Fibroblast of skin of left biceps (primary cell): ENCODE measurements around the gene LYST.
"Not testable (repeated sequence)": the region's sequence is repeated elsewhere in the genome, so short reads cannot be mapped to it uniquely, and the experiment has no call there.

Experiments used
- DNase-seq, 2 experiments: peaks; one replicate each; pipeline ENCODE4 v3.0.0-alpha.2; 2013; ENCODE audit warnings: low read depth in 2 of 2

The LYST gene

DNA sequence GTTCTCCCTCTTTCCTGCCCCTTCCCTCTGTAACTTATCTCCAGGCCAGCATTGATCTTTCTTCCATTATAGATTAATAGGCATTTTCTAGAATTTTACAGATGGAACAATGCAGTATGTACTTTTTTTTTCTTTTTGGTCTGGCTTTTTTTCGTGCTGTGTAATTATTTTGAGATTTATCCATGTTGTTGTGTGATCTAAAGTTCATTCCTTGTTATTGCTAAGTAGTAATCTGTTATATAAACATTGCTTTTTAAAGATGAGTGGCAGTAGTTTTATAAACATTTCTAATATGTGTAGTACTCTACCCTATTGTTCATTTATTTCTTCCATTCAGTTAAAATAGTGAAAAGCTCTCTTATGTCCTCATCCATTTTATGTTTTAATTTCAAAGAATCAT lies 5.9 kb downstream of the LYST start:
- no peak for DNase-seq

GRCh38 chr1:235859789-235860188 lies 6.9 kb downstream of the LYST start:
- DNase-seq = no peak

DNA sequence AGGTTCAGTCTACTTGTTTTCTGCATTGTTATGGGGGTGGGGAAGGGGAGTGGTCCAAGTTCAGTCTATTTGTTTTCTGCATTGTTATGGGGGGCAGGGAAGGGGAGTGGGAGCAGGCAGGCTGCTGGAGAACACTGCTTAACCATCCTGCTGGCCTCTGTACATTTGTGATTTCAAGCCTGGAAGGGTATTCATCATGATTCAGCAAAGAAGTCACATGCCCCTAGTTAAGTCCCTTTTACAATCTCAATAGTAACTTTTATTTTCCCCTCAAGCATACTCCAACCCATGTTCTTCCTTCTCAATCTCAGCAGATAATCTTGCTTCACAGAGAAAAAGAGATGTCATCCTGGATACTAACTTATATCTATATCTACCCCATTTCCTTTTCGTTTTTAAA lies 7.9 kb downstream of the LYST start:
- DNase-seq = no peak

GRCh38 chr1:235857756-235858155 lies 8.9 kb downstream of the LYST start:
- no peak for DNase-seq

DNA sequence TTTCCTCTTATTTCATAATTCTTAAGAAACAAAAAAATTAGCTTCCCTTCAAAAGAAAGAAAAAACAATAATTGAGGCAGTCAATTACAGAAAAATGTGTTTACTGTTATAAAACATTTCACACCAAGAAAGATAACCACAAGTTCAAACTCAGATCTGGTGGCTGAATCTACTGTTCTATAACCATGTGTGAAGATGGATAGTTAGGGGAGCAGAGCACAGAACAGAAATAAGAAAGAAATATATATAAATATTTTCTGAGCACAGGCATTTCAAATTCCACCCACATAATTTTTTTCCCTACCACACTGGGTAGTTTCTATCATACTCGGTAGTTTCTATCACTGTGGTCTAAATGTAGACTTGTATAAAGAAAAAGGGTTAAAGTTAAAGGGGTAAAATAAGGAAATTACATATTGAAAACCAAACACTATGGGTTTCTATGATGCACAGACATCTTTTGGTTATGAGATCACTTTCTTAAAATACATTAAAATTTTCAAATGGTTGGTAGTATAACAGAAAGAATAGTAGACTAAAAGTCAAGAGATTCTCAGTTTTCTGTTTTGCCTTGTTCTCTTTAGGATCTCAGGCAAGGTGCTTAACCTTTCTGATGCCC lies 10.8 kb downstream of the LYST start:
- no peak for DNase-seq

DNA sequence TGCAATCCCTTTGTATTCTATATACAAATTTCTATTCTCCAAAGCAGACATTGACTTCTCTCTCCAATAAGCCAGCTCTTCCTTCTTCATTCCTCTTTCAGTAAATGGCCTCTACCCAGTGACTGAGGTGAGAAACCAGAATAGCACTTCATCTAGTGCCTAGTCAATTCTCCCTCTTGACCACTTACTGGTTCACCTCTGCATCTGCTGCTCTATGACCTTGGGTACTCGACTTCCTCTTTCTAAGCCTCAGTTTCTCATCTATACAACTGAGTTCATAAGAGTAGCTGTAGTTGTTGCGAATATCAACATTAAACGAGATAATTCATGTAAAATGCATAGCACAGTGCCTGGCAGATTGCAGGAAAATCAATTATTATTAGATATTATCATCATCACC lies 12.4 kb downstream of the LYST start:
- DNase-seq = no peak

GRCh38 chr1:235853653-235854052 lies 13.1 kb downstream of the LYST start:
- no peak for DNase-seq

DNA sequence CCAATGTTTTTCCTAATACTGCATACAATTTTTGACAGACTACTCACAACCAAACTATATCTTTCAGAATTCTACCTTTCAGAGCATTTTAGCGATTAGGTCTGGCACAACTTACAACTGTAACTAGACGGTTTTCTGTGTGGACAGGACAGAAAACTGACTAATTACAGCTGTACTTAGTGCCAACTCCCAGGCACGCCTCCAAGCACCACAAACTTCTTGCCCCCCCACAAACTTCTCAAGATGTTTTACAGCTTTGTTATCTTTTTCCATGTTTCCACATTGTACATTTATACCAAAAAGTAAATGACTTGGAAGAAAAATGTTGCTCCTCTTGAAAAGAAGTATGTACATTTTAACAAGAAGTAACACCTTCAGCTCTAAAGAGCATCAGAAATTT lies 13.8 kb downstream of the LYST start:
- no peak for DNase-seq

DNA sequence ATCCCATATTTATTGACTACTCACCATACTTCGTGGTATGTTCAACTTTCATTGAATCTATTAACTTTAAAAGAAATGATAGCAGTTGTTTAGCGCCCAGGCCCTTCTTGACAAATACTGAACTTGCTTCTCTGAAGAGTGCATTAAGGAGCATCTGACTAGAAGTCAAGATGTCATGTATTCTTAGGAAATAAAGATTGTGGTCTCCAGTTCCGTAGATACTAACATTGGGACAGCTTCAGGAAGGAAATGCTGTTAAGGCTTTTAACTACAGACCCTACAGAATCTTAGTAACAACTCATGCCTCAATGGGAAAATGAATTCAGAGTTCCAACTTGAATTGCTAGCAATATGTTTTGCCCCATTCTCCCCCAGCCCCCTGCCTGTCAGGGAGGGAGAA lies 14.8 kb downstream of the LYST start:
- no peak for DNase-seq

GRCh38 chr1:235848251-235848650 lies 18.5 kb downstream of the LYST start:
- not testable (repeated sequence) for DNase-seq

GRCh38 chr1:235845656-235846107 lies 21.0 kb downstream of the LYST start:
- DNase-seq = not testable (repeated sequence)

- DNase-seq = no peak
Observed at GRCh38 chr1:235844776-235845175, 21.9 kb downstream of the LYST start.

DNA sequence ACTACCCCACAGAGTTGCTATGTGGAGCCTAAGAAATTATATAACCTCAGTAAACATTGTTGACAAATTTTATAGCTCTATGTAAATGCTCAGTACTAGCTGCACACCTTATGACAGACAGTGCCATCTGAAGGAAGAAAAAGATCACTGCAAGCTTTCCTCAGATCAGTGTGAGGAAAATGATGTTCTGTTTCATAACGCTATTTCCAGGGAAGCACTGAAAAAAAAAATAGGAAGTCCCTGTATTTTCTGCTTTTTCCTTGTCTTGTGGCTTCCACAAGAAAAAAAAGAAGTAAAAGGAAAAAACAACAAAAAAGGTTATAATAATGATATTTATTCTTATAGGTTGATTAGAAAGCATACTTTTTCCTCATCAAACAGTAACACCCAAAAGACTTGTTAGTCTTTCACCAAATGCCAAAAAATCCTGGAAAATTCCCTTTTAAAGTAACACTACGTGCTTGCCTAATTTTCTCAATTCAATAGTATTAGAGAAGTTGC lies 23.2 kb downstream of the LYST start:
- peak in 1 of 2 experiments; percentile 6 for DNase-seq

DNA sequence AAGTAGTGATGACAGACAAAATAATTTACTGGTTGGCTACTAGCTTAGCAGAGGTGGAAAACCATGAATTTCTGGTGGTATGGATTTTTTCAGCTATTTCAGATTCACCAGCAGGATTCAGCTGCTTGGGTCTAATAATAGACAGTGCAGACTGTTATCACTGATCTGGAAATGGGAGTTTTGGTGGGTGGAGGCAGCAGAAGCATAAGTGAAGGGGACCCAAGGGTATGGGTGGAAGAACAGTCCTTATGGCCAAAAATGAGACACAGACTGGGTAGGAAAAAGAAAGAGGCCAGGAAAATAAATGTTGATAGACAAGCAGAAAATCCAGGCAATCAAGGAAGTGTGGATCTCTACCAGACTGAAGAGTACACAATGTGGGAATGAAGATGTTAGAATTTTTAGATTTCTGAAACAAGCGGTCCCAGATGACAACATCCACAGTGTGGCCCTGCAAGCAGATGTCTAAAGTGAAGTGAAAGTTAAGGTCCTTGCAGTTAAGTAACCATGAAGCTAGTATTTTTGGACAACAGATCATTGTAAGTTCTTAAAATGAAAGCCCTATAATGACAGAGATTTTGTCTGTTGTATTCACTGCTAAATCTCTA lies 24.7 kb downstream of the LYST start:
- DNase-seq = no peak

DNA sequence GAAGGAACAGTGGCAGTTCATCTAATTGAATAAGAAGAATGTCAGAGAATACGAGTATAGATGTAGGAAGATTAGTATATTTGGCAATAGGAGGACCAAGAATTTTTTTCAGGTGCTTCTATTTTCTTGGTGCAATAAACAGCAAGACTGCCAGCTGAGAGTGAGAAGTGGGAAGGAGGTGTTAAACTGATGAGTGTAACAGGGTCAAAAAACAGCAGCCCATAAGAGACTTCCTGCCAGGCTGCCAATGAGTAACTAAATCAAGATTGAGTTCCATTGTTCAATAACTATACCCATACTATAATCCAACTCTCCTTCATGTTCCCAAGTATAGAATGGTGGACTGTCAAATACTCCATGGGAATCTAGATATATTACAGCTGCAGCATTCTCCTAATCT lies 28.7 kb downstream of the LYST start:
- DNase-seq = no peak

DNA sequence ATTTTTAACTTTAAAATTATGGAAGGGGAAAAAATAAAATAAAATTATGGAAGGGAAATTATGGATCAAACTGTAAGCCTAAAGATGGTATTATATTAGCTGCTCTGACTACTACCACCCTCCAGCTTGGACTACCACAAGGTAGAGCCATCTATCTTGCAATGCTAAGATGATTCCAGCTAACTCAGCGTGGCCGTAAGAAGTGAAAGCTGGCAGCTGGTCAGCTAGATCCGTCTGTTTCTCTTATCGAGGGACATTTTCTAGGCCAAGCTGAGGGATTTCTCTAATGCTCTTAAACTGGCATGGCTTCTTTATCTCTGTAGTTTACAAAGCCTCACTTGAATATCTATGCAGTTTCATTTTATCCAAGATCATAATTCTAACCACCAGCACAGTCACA lies 31.5 kb downstream of the LYST start:
- no peak for DNase-seq

GRCh38 chr1:235834620-235835019 lies 32.1 kb downstream of the LYST start:
- no peak for DNase-seq

GRCh38 chr1:235832011-235832410 lies 34.7 kb downstream of the LYST start:
- DNase-seq = no peak

DNA sequence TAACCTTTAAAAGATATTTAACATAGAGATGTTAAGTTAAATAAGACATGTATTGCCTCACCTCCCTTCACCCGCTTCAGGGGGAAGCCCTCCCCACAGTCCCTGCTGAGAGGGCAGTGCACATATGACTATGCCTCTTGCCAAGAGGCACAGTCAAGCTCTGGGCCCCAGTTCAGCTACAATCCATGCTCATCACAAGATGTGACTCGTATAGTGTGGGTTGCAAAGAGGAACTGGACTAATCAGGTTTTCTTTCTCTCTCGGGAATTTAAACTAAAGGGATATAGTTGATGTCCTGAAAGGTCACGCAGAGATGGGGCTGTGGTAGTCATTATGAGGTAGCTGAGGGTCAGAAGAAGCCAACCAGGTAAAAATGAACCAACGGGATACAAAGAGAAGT lies 35.6 kb downstream of the LYST start:
- DNase-seq = peak in 1 of 2 experiments; percentile 11

DNA sequence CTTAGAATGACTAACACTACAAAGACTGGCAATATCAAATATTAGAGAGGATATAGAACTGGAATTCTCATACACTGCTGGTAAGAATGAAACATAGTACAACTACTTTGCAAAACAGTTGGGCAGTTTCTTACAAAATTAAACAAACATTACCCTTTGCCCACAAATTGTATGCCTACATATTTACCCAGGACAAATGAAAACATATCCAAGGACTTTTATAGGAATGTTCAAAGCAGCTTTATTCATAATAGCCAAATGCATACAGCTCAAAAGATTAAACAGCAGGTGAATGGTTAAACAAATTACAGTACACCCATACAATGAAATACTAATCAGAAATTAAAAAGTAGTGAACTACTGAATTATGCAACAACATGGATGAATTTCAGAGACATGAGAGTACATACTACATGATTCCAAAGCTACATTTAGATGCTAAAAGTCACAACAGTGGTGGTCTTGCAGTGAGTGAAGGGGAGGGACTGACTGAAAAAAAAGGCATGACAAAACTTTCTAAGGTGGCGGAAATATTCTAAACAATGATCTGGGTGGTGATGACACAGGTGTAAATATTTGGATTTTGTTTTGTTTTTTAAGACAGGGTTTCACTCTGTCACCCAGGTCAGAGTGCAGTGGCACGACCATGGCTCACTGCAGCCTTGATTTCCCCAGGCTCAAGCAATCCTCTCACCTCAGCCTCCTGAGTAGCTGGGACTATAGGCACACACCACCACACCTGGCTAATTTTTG lies 40.4 kb downstream of the LYST start:
- DNase-seq = no peak

- no peak for DNase-seq
Observed at GRCh38 chr1:235825229-235825628, 41.5 kb downstream of the LYST start.

GRCh38 chr1:235823684-235824083 lies 43.0 kb downstream of the LYST start:
- no peak for DNase-seq

- no peak for DNase-seq
Observed at GRCh38 chr1:235822685-235823084, 44.0 kb downstream of the LYST start.
